Bronchial epithelial cell (primary cell): ENCODE data around the gene SMIM13. TPM values are rescaled to one million over a fixed set of nuclear protein-coding genes. Genes with fewer than 3 reads are reported as not detected.

Experiments used
- DNase-seq: peaks from one replicate; pipeline ENCODE4 v3.0.0-alpha.2; 2010; ENCODE audit warnings: low read depth
- FAIRE-seq: peaks from 2 replicates; lab custom pipeline; 2011; peaks lifted over from hg19 to GRCh38; lab: Jason Lieb, UNC
- H3K27me3 ChIP-seq: 2 replicates; pipeline ENCODE4 v1.5.1; 2011; ENCODE audit warnings: low read length; ENCODE audit not compliant: control insufficient read depth, insufficient read depth
- H3K36me3 ChIP-seq: 2 replicates; pipeline ENCODE4 v1.5.1; 2011; ENCODE audit warnings: low read length; ENCODE audit not compliant: control insufficient read depth, insufficient read depth
- H3K4me3 ChIP-seq: 2 replicates; pipeline ENCODE4 v1.5.1; 2011; ENCODE audit warnings: mild to moderate bottlenecking, low read depth, low read length, control low read depth
- CTCF ChIP-seq: IDR thresholded peaks from 2 replicates; pipeline ENCODE4 v1.5.1; 2011; ENCODE audit warnings: mild to moderate bottlenecking, moderate library complexity, low read length, control low read depth, inconsistent platforms; ENCODE audit not compliant: insufficient read depth, severe bottlenecking
- total RNA-seq: library from RNA; depleted of rRNA; stranded (reverse); fragments of >200 nt; gene quantifications from 2 replicates; pipeline ENCODE4 v1.2.1, GENCODE V29; 2014

SMIM13 gene
- total RNA-seq, 1 donor from 2014 or later = 17.1 TPM

GRCh38 chr6:11183761-11184362, 90.2 kb downstream of the SMIM13 start:
- H3K27me3 ChIP-seq = no peaks in the 10 kb centered on the region
- no peak for TF ChIP-seq CTCF
- DNase-seq (no peak), FAIRE-seq (peak; percentile 84)
- H3K36me3 ChIP-seq = peaks cover 5% of the 10 kb centered on the region
- no peak overlapping the region for H3K4me3 ChIP-seq

GRCh38 chr6:11185204-11185842, 91.7 kb downstream of the SMIM13 start:
- H3K4me3 ChIP-seq = no peak overlapping the region
- no peak for FAIRE-seq
- peaks cover 14% of the 10 kb centered on the region for H3K36me3 ChIP-seq

GRCh38 chr6:11187301-11187700, 93.7 kb downstream of the SMIM13 start:
- Histone ChIP-seq H3K27me3 (no peaks in the 10 kb centered on the region), H3K36me3 (peaks cover 15% of the 10 kb centered on the region), H3K4me3 (no peak overlapping the region)
- no peak for DNase-seq
- FAIRE-seq = no peak
- TF ChIP-seq CTCF = no peak

More at GRCh38 chr6:11185204-11185842, 91.7 kb downstream of the SMIM13 start:
- no peak for DNase-seq
- no peaks in the 10 kb centered on the region for H3K27me3 ChIP-seq
- TF ChIP-seq CTCF = no peak

Other genes with a start within 250 kb of the SMIM13 start
- gene GCM2, start 211.8 kb upstream of the SMIM13 start, total RNA-seq = not detected in 2 replicates
- 0.26 TPM in 2 replicates for gene SYCP2L, start 206.8 kb upstream of the SMIM13 start, total RNA-seq
- under 0.01 TPM in 1 of 2 replicates, not detected in the other for gene ELOVL2, start 49.5 kb upstream of the SMIM13 start, total RNA-seq
- gene ERVFRD-1, start 17.9 kb downstream of the SMIM13 start, total RNA-seq = not detected in 2 replicates
- gene NEDD9, start 138.8 kb downstream of the SMIM13 start, total RNA-seq = 2.0 and 4.7 TPM in 2 replicates